Caco-2 (cell line): ENCODE data around the gene C3orf18. TPM values are rescaled to one million over a fixed set of nuclear protein-coding genes. Genes with fewer than 3 reads are reported as not detected.
A peak's percentile ranks its signal among the peaks of the same experiment; 100 is the strongest.

ENCODE experiments used
- BruUV-seq: library from RNA; stranded (reverse); fragments of 400-500 nt; replicated peaks from 2 replicates; lab custom pipeline; 2021; lab: Mats Ljungman, UMichigan
- CTCF ChIA-PET: fragments of 300-600 bp; sonication (Branson Sonifier 250); formaldehyde crosslinking; loops from one replicate; lab custom pipeline; 2022; ENCODE audit warnings: antibody characterized with exemption; lab: Charles Lee
- POLR2A ChIA-PET: fragments of 300-600 bp; sonication (Branson Sonifier 250); formaldehyde crosslinking; loops from one replicate; lab custom pipeline; 2022; ENCODE audit warnings: antibody characterized with exemption; lab: Charles Lee
- DNase-seq, 2 experiments: peaks; one replicate each; pipeline versions ENCODE4 v3.0.0 to v3.0.0-alpha.2; 2020 to 2022
- H3K27me3 ChIP-seq: replicated peaks from 2 replicates; pipeline ENCODE4 v1.6.0; 2011; ENCODE audit warnings: low read length; ENCODE audit not compliant: control insufficient read depth, insufficient read depth
- H3K36me3 ChIP-seq: 2 replicates; pipeline ENCODE4 v1.5.1; 2011; ENCODE audit warnings: low read length; ENCODE audit not compliant: control insufficient read depth, insufficient read depth
- H3K4me1 ChIP-seq: fragments of 250-450 bp; sonication (Bioruptor Pico); 2 replicates; pipeline ENCODE4 v1.5.1; 2020; ENCODE audit warnings: mild to moderate bottlenecking
- H3K4me3 ChIP-seq: 2 replicates; pipeline ENCODE4 v1.5.1; 2011; ENCODE audit warnings: low read depth, mild to moderate bottlenecking, control low read depth, low read length
- H3K9me3 ChIP-seq: fragments of 250-450 bp; sonication (Bioruptor Pico); 2 replicates; pipeline ENCODE4 v1.5.1; 2020; ENCODE audit warnings: mild to moderate bottlenecking, moderate library complexity
- H3K27ac Mint-ChIP-seq: one replicate; pipeline ENCODE4 v1.8.0; 2022; ENCODE audit warnings: mixed read lengths; ENCODE audit not compliant: unreplicated experiment
- H3K27me3 Mint-ChIP-seq: one replicate; pipeline ENCODE4 v1.8.0; 2022; ENCODE audit warnings: mixed read lengths; ENCODE audit not compliant: insufficient read depth, unreplicated experiment
- H3K36me3 Mint-ChIP-seq: one replicate; pipeline ENCODE4 v1.8.0; 2022; ENCODE audit warnings: mild to moderate bottlenecking, mixed read lengths; ENCODE audit not compliant: insufficient read depth, unreplicated experiment
- H3K4me1 Mint-ChIP-seq: one replicate; pipeline ENCODE4 v1.8.0; 2022; ENCODE audit warnings: low read depth, mixed read lengths; ENCODE audit not compliant: unreplicated experiment
- H3K4me3 Mint-ChIP-seq: one replicate; pipeline ENCODE4 v1.8.0; 2022; ENCODE audit warnings: mild to moderate bottlenecking, moderate library complexity, mixed read lengths; ENCODE audit not compliant: unreplicated experiment
- H3K9me3 Mint-ChIP-seq: one replicate; pipeline ENCODE4 v1.8.0; 2022; ENCODE audit warnings: mixed read lengths; ENCODE audit not compliant: unreplicated experiment
- CTCF ChIP-seq, 2 experiments: fragments of 200-600 bp in 1 of 2; IDR thresholded peaks; 1 replicate in 1 of 2; 2 replicates in 1 of 2; pipeline versions ENCODE4 v1.5.1 to v1.8.0; 2011 to 2022; ENCODE audit warnings: antibody characterized with exemption in 1 of 2, control low read depth in 1 of 2, inconsistent platforms in 1 of 2, low read depth in 1 of 2, low read length in 1 of 2, mild to moderate bottlenecking in 1 of 2, moderate library complexity in 1 of 2; ENCODE audit not compliant: insufficient read depth in 1 of 2, severe bottlenecking in 1 of 2, unreplicated experiment in 1 of 2
- intact Hi-C: fragments of 100-400 bp; cut with micrococcal nuclease; formaldehyde crosslinking; loops from one replicate; pipeline ENCODE4 v1.10.0; 2022; ENCODE audit not compliant: unreplicated experiment
- total RNA-seq: library from RNA; stranded (reverse); gene quantifications from 2 replicates; pipeline ENCODE4 v1.2.3, GENCODE V29; 2022

Gene C3orf18
- total RNA-seq, 1 experiment from 2014 or later, result 2.1 TPM

- no peaks in the 10 kb centered on the region for H3K27me3 Mint-ChIP-seq
- H3K4me3 Mint-ChIP-seq, result no peak overlapping the region
- Histone ChIP-seq H3K27me3 (no peaks in the 10 kb centered on the region), H3K36me3 (no peaks in the 10 kb centered on the region), H3K9me3 (no peaks in the 10 kb centered on the region), H3K4me1 (no peaks in the 10 kb centered on the region), H3K4me3 (no peak overlapping the region)
- H3K4me1 Mint-ChIP-seq, result no peaks in the 10 kb centered on the region
- H3K36me3 Mint-ChIP-seq, result no peaks in the 10 kb centered on the region
- no peak for TF ChIP-seq CTCF (IDR thresholded peaks at IDR 0.05; ENCODE audit: insufficient read depth in 1 of 2, low read depth in 1 of 2, low read length in 1 of 2, severe bottlenecking in 1 of 2, unreplicated experiment in 1 of 2)
- BruUV-seq, result no TSS peak
- DNase-seq, result no peak
- H3K27ac Mint-ChIP-seq, result no peak overlapping the region
- ChIA-PET POLR2A (no interaction called here), CTCF (interaction anchor here (0.5 to 2.3 kb wide), 2 partner anchors 16 to 64 kb away, joined by 4 to 7 read pairs; no protein-coding TSS in a partner anchor)
- H3K9me3 Mint-ChIP-seq, result no peaks in the 10 kb centered on the region
- intact Hi-C loops, result loop anchor here (2.0 kb wide), 1 partner anchor 33 kb away; no protein-coding TSS in a partner anchor
These were observed 15.7 kb downstream of the C3orf18 start for GRCh38 chr3:50551681-50552435.

GRCh38 chr3:50551054-50551659 lies 16.4 kb downstream of the C3orf18 start:
- ChIA-PET POLR2A (no interaction called here), CTCF (interaction anchor here (0.5 to 2.3 kb wide), 4 partner anchors 17 to 103 kb away, joined by 3 to 7 read pairs (median 4); no protein-coding TSS in a partner anchor)
- no peaks in the 10 kb centered on the region for H3K4me1 Mint-ChIP-seq
- no peak for TF ChIP-seq CTCF (IDR thresholded peaks at IDR 0.05; ENCODE audit: insufficient read depth in 1 of 2, low read depth in 1 of 2, low read length in 1 of 2, severe bottlenecking in 1 of 2, unreplicated experiment in 1 of 2)
- Histone ChIP-seq H3K4me3 (no peak overlapping the region), H3K27me3 (no peaks in the 10 kb centered on the region), H3K4me1 (no peaks in the 10 kb centered on the region), H3K36me3 (no peaks in the 10 kb centered on the region), H3K9me3 (no peaks in the 10 kb centered on the region)
- no peaks in the 10 kb centered on the region for H3K9me3 Mint-ChIP-seq
- DNase-seq, result no peak
- no peaks in the 10 kb centered on the region for H3K27me3 Mint-ChIP-seq
- no peak overlapping the region for H3K4me3 Mint-ChIP-seq
- no TSS peak for BruUV-seq
- intact Hi-C loops, result loop anchor here (2.0 kb wide), 1 partner anchor 32 kb away; no protein-coding TSS in a partner anchor
- no peak overlapping the region for H3K27ac Mint-ChIP-seq
- no peaks in the 10 kb centered on the region for H3K36me3 Mint-ChIP-seq

GRCh38 chr3:50550079-50550736 lies 17.3 kb downstream of the C3orf18 start:
- Histone ChIP-seq H3K4me1 (no peaks in the 10 kb centered on the region), H3K4me3 (no peak overlapping the region), H3K27me3 (no peaks in the 10 kb centered on the region), H3K9me3 (no peaks in the 10 kb centered on the region), H3K36me3 (no peaks in the 10 kb centered on the region)
- H3K4me3 Mint-ChIP-seq, result no peak overlapping the region
- H3K27me3 Mint-ChIP-seq, result no peaks in the 10 kb centered on the region
- ChIA-PET CTCF (interaction anchor here (0.7 to 2.3 kb wide), 2 partner anchors 63 to 66 kb away, joined by 3 to 7 read pairs; no protein-coding TSS in a partner anchor), POLR2A (interaction anchor here (0.7 kb wide), 1 partner anchor 67 kb away, joined by 3 read pairs; the partner anchor contains the start of gene MAPKAPK3)
- DNase-seq, result peak; percentile 52 to 68
- no peak overlapping the region for H3K27ac Mint-ChIP-seq
- intact Hi-C loops, result loop anchor here (1.0 to 2.0 kb wide), 2 partner anchors 31 to 203 kb away; no protein-coding TSS in a partner anchor
- no TSS peak for BruUV-seq
- no peaks in the 10 kb centered on the region for H3K36me3 Mint-ChIP-seq
- H3K4me1 Mint-ChIP-seq, result no peaks in the 10 kb centered on the region
- no peaks in the 10 kb centered on the region for H3K9me3 Mint-ChIP-seq
- peak; percentile 72 to 74 for TF ChIP-seq CTCF (IDR thresholded peaks at IDR 0.05; ENCODE audit: insufficient read depth in 1 of 2, low read depth in 1 of 2, low read length in 1 of 2, severe bottlenecking in 1 of 2, unreplicated experiment in 1 of 2)
